ENCODE data around the gene LARGE1.

Gene LARGE1

GRCh38 chr22:33272180-33272579 is 648.1 kb downstream of the LARGE1 start:
- DNase-seq (ENCODE audit: low read depth in 4 of 4, low spot score in 1 of 4), result no peak

- DNase-seq (ENCODE audit: low read depth in 4 of 4, low spot score in 1 of 4), result no peak
Observed at GRCh38 chr22:33271390-33272161, 648.7 kb downstream of the LARGE1 start.

- no peak for DNase-seq (ENCODE audit: low read depth in 4 of 4, low spot score in 1 of 4)
Observed at GRCh38 chr22:33270596-33270995, 649.7 kb downstream of the LARGE1 start.

GRCh38 chr22:33261699-33262098 is 658.6 kb downstream of the LARGE1 start:
- DNase-seq (ENCODE audit: low read depth in 4 of 4, low spot score in 1 of 4), result no peak

- DNase-seq (ENCODE audit: low read depth in 4 of 4, low spot score in 1 of 4), result no peak
Observed at GRCh38 chr22:33260498-33260897, 659.8 kb downstream of the LARGE1 start.

- DNase-seq (ENCODE audit: low read depth in 4 of 4, low spot score in 1 of 4), result no peak
Observed at GRCh38 chr22:33255791-33256190, 664.5 kb downstream of the LARGE1 start.

GRCh38 chr22:33248948-33249347 is 671.3 kb downstream of the LARGE1 start:
- no peak for DNase-seq (ENCODE audit: low read depth in 4 of 4, low spot score in 1 of 4)

- no peak for DNase-seq (ENCODE audit: low read depth in 4 of 4, low spot score in 1 of 4)
Observed at GRCh38 chr22:33247758-33248157, 672.5 kb downstream of the LARGE1 start.

- DNase-seq (ENCODE audit: low read depth in 4 of 4, low spot score in 1 of 4), result no peak
Observed at GRCh38 chr22:33242078-33242477, 678.2 kb downstream of the LARGE1 start.

GRCh38 chr22:33240888-33241475 is 679.3 kb downstream of the LARGE1 start:
- DNase-seq (ENCODE audit: low read depth in 4 of 4, low spot score in 1 of 4), result no peak

- DNase-seq (ENCODE audit: low read depth in 4 of 4, low spot score in 1 of 4), result no peak
Observed at GRCh38 chr22:33232071-33232470, 688.2 kb downstream of the LARGE1 start.

- no peak for DNase-seq (ENCODE audit: low read depth in 4 of 4, low spot score in 1 of 4)
Observed at GRCh38 chr22:33227791-33228190, 692.5 kb downstream of the LARGE1 start.

- no peak for DNase-seq (ENCODE audit: low read depth in 4 of 4, low spot score in 1 of 4)
Observed at GRCh38 chr22:33224841-33225240, 695.4 kb downstream of the LARGE1 start.

Measured in stimulated activated CD4-positive, alpha-beta T cell treated with anti-CD3 and anti-CD28 coated beads, Interleukin-1b, Interleukin-23, amount 100 ng/mL, for 24 hours (primary cell).